AG09309 (cell line): Measurements from ENCODE around the gene TXNIP.
"Not testable (repeated sequence)": the region's sequence is repeated elsewhere in the genome, so short reads cannot be mapped to it uniquely, and the experiment has no call there.

Experiments
- DNase-seq: peaks from one replicate; pipeline ENCODE4 v3.0.0-alpha.2; 2010; ENCODE audit warnings: low read depth
- H3K4me3 ChIP-seq: 2 replicates; pipeline ENCODE4 v1.5.1; 2011; ENCODE audit warnings: mild to moderate bottlenecking, low read depth, low read length, moderate library complexity; ENCODE audit not compliant: control insufficient read depth
- TF ChIP-seq, protein P1 (sequence below): IDR thresholded peaks from 2 replicates; pipeline ENCODE4 v1.5.1; 2011; ENCODE audit warnings: mild to moderate bottlenecking, low read depth, low read length, inconsistent platforms; ENCODE audit not compliant: insufficient read depth, control insufficient read depth; ENCODE audit errors: missing control alignments

The TXNIP gene

DNA sequence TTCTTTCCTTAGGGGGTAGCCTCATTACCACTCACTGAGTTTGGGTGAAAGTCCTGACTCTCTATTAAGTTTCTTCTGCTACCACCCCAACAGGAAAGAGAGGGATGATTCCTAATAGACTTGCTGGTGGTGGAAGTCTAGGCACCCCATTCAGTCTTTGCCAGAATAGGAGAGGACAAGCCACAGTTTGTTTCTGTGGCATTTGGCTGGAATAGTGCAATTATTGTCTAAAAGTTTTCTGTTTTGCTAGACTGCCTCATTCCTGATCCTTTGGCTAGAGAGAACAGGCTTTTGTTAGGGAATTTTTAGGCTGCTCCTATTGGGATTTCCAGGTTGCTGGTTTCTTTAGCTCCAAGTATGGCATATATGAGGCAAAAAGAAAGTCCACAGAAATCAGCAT is 35.1 kb upstream of the TXNIP start:
- TF ChIP-seq, protein P1, sequence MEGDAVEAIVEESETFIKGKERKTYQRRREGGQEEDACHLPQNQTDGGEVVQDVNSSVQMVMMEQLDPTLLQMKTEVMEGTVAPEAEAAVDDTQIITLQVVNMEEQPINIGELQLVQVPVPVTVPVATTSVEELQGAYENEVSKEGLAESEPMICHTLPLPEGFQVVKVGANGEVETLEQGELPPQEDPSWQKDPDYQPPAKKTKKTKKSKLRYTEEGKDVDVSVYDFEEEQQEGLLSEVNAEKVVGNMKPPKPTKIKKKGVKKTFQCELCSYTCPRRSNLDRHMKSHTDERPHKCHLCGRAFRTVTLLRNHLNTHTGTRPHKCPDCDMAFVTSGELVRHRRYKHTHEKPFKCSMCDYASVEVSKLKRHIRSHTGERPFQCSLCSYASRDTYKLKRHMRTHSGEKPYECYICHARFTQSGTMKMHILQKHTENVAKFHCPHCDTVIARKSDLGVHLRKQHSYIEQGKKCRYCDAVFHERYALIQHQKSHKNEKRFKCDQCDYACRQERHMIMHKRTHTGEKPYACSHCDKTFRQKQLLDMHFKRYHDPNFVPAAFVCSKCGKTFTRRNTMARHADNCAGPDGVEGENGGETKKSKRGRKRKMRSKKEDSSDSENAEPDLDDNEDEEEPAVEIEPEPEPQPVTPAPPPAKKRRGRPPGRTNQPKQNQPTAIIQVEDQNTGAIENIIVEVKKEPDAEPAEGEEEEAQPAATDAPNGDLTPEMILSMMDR, result no peak
- no peak for DNase-seq
- H3K4me3 ChIP-seq, result no peak overlapping the region

DNA sequence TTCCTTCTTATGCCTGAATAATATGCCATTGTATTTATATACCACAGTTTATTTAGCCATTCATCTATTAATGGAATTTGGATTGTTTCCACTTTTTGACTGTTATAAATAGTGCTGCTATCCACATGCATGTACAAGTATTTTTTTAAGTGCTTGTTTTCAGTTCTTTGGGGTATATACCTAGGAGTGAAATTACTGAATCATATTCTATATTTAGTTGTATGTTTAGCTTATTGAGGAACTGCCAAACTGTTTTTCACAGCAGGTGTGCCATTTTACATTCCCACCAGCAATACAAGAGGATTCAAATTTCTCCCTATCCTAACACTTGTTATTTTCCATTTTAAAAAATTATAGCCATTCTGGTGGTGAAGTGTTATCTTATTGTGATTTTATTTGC is 32.7 kb upstream of the TXNIP start:
- H3K4me3 ChIP-seq, result no peak overlapping the region
- DNase-seq, result no peak
- TF ChIP-seq, protein P1, result no peak

DNA sequence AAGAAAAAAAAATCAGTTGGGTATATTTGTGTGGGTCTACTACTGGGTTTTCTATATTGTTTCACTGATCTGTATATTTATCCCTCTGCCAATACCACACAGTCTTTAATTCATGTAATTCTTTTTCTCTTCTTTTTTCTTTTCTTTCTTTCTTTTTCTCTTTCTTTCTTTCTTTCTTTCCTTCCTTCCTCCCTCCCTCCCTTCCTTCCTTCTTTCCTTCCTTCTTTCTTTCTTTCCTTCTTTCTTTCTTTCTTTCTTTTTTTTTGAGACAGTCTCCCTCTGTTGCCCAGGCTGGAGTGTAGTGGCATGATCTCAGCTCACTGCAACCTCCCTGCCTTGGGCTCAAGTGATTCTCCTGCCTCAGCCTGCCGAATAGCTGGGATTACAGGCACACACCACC is 30.3 kb upstream of the TXNIP start:
- DNase-seq, H3K4me3 ChIP-seq: not testable (repeated sequence)

DNA sequence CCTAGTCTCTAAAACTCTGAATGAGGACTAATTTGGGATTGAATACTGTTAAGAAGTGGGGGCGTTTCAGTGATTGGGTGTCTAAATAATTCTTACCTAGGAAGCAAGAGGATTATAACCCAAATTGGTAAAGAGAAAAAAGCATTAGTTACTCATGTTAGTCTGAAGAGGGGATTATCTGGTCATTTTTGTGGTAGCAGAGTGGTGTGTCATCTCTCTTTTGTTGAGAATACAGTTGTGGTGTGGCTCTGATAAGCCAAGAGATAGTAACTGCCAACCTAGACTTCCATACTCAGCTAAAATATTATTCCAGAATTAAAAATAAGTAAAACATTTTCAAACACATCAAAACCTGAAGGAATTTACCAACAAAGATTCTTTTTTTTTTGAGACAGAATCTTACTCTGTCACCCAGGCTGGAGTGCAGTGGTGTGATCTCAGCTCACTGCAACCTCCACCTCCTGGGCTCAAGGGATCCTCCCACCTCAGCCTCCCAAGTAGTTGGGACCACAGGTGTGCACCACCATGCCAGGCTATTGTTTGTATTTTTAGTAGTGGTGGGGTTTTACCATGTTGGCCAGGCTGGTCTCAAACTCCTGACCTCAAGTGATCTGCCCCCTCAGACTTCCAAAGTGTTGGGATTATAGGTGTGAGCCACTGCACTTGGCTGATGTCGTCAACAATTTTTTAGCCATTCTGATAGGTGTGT is 29.6 kb upstream of the TXNIP start:
- H3K4me3 ChIP-seq, DNase-seq: not testable (repeated sequence)

DNA sequence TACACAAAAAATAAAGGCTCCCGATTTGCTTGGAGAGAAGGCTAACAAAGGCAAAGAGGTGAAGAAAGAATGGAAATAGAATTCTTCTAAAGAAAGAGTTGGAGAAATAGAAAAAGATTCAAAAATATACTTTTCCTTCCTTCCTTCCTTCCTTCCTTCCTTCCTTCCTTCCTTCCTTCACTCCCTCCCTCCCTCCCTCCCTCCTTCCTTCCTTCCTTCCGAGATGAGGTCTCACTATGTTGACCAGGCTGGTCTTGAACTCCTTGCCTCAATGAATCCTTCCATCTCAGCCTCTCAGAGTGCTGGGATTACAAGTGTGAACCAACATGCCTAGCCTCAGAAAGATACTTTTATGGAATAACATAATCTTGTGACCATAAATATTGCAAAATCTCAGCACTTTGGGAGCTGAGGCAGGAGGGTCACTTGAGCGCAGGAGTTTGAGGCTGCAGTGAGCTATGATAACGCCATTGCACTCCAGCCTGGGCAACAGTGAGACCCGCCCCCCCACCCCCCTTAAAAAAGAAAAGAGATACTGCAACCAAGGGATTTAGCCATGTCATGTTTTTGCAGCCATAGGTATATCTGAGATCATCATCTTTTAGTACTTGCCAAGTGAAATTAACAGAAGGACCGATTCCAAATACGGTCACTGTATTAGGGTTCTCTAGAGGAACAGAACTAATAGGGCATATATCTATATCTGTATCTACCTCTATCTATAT is 26.2 kb upstream of the TXNIP start:
- TF ChIP-seq, protein P1, result no peak
- DNase-seq, result no peak
- H3K4me3 ChIP-seq, result no peak overlapping the region

DNA sequence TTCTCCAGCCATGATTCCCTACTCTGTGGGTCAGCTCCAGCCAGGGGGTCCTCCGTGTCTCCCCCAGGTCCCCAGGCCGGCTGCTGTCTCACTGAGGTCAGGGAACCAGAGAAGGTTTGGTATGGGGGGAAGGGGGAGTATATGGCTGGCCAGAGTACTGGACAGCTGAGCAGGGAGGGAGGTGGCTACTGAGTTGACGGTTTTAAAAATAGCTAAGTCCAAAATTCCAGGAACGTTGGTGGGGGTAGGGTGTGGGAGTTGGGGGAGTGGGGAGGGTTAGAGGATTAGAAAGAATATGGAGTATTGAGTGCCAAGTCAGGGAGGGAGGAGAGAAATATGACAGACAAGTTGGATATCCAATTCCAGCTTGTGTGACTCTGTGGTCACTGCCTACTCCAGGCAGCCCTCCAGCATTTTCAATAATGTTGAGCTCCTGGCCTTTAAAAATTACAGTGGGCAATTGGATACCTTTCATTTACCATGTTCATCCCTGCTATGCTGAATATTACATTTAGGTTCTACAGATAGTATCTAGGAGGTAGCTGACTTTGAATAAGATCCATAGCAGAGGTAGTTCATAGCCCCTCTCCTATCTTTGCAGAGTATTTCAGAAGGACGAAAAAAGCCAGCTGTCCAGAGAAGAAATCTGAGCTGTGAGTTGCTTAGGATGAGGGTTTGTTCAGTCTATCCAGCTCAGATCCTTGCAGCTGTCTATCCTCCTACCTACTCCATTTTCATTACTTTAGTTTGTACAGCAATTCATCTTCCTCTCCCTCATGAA is 25.4 kb upstream of the TXNIP start, which contains the start of gene HJV:
Gene HJV (minus strand): TSS at position 114 of the 781 bp plus-strand sequence. CDS start 1,504 bp downstream, outside the sequence.
- DNase-seq, result no peak
- TF ChIP-seq, protein P1, result no peak

DNA sequence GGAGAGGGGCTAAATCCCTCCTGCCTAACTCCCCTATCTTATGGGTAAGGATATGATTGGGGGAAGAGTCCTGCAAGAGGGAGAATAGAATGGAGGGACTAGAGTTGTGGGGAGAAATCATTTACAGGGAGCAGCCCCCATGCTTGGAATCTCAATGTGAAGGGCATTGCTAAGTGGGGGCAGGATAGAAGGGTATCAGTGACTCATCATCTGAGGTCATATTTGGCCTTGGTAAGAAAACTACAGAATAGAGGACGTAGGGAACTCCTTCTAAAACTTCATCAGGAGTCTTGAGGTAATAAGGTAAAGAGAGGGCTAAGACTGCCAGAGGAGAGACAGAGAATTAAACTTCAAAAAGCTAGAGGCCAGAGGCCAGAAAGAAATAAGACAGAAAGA is 24.7 kb upstream of the TXNIP start:
- TF ChIP-seq, protein P1, result no peak
- DNase-seq, result no peak
- no peak overlapping the region for H3K4me3 ChIP-seq

More for the DNA sequence above, 25.4 kb upstream of the TXNIP start, which contains the start of gene HJV:
- no peak within 1 kb of the TSS for H3K4me3 ChIP-seq
